ENCODE data around the gene WRAP53. TPM values are rescaled to one million over a fixed set of nuclear protein-coding genes. Genes with fewer than 3 reads are reported as not detected.

The WRAP53 gene
- total RNA-seq, 2 donors from 2014 or later: 3.4 to 5.6 TPM

GRCh38 chr17:7740481-7741001, 52.3 kb downstream of the WRAP53 start:
- ATAC-seq (no peak), DNase-seq (peak in 2 of 4 donors; percentile 3 to 14)
- WGBS, 2 donors: 64 to 73% methylated on average over 29 to 31 of the region's 42 CpGs
- peaks cover 0 to 4% of the 10 kb centered on the region in 2 donors for H3K27me3 ChIP-seq
- no peaks in the 10 kb centered on the region for H3K4me1 ChIP-seq
- intact Hi-C loops (cut with DNase I): loop anchor here (5.0 kb wide), 1 partner anchor 107 kb away; no protein-coding TSS in a partner anchor
- no peak overlapping the region for H3K27ac ChIP-seq
- H3K36me3 ChIP-seq (replicated peaks in 1 of 2; ENCODE audit: insufficient read depth in 1 of 2, low read depth in 2 of 2): no peaks in the 10 kb centered on the region
- no peaks in the 10 kb centered on the region for H3K9me3 ChIP-seq
- H3K4me3 ChIP-seq: no peak overlapping the region
- no peak for TF ChIP-seq POLR2A (IDR thresholded peaks at IDR 0.05)
- TF ChIP-seq, protein P1, sequence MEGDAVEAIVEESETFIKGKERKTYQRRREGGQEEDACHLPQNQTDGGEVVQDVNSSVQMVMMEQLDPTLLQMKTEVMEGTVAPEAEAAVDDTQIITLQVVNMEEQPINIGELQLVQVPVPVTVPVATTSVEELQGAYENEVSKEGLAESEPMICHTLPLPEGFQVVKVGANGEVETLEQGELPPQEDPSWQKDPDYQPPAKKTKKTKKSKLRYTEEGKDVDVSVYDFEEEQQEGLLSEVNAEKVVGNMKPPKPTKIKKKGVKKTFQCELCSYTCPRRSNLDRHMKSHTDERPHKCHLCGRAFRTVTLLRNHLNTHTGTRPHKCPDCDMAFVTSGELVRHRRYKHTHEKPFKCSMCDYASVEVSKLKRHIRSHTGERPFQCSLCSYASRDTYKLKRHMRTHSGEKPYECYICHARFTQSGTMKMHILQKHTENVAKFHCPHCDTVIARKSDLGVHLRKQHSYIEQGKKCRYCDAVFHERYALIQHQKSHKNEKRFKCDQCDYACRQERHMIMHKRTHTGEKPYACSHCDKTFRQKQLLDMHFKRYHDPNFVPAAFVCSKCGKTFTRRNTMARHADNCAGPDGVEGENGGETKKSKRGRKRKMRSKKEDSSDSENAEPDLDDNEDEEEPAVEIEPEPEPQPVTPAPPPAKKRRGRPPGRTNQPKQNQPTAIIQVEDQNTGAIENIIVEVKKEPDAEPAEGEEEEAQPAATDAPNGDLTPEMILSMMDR (IDR thresholded peaks at IDR 0.05): no peak

DNA sequence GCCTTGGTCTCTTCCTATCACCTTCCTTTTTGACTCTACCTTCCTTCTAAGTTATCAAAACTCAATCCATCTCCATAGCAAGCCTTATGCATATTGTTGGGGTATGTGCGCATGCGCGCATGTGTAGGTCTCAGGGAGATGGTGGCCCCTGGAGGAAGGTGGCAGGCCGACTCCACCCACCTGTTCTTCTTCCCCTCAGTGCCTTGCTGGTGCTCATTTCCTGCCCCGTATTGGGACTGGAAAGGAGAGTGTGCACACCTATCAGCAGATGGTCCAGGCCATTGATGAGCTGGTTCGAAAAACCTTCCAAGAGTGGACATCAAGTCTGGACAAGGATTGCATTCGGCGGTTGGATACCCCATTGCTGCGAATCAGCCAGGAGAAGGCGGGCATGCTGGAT, 54.5 kb downstream of the WRAP53 start:
- 50 to 61% methylated on average over 10 of the region's 10 CpGs for WGBS, 2 donors
- intact Hi-C loops (cut with DNase I): loop anchor here (5.0 kb wide), 1 partner anchor 105 kb away; no protein-coding TSS in a partner anchor
- DNase-seq: no peak

GRCh38 chr17:7744416-7744815, 56.1 kb downstream of the WRAP53 start:
- TF ChIP-seq, protein P1 (IDR thresholded peaks at IDR 0.05): no peak
- TF ChIP-seq POLR2A (IDR thresholded peaks at IDR 0.05): no peak
- no peak for ATAC-seq
- DNase-seq: no peak
- H3K4me1 ChIP-seq: no peaks in the 10 kb centered on the region
- H3K27me3 ChIP-seq: peaks cover 0 to 4% of the 10 kb centered on the region in 2 donors
- H3K4me3 ChIP-seq: no peak overlapping the region
- H3K36me3 ChIP-seq (replicated peaks in 1 of 2; ENCODE audit: insufficient read depth in 1 of 2, low read depth in 2 of 2): no peaks in the 10 kb centered on the region
- no peaks in the 10 kb centered on the region for H3K9me3 ChIP-seq
- intact Hi-C loops (cut with DNase I): loop anchor here (5.0 kb wide), 1 partner anchor 103 kb away; no protein-coding TSS in a partner anchor
- no peak overlapping the region for H3K27ac ChIP-seq
- WGBS, 2 donors: 49 to 53% methylated on average over 8 of the region's 8 CpGs

More for the DNA sequence above, 54.5 kb downstream of the WRAP53 start:
- Histone ChIP-seq H3K4me1 (no peaks in the 10 kb centered on the region), H3K36me3 (replicated peaks in 1 of 2; ENCODE audit: insufficient read depth in 1 of 2, low read depth in 2 of 2) (no peaks in the 10 kb centered on the region), H3K27me3 (peaks cover 0 to 4% of the 10 kb centered on the region in 2 donors), H3K27ac (no peak overlapping the region), H3K4me3 (no peak overlapping the region), H3K9me3 (no peaks in the 10 kb centered on the region)
- ATAC-seq: no peak
- no peak for TF ChIP-seq POLR2A (IDR thresholded peaks at IDR 0.05)
- TF ChIP-seq, protein P1 (IDR thresholded peaks at IDR 0.05): no peak

DNA sequence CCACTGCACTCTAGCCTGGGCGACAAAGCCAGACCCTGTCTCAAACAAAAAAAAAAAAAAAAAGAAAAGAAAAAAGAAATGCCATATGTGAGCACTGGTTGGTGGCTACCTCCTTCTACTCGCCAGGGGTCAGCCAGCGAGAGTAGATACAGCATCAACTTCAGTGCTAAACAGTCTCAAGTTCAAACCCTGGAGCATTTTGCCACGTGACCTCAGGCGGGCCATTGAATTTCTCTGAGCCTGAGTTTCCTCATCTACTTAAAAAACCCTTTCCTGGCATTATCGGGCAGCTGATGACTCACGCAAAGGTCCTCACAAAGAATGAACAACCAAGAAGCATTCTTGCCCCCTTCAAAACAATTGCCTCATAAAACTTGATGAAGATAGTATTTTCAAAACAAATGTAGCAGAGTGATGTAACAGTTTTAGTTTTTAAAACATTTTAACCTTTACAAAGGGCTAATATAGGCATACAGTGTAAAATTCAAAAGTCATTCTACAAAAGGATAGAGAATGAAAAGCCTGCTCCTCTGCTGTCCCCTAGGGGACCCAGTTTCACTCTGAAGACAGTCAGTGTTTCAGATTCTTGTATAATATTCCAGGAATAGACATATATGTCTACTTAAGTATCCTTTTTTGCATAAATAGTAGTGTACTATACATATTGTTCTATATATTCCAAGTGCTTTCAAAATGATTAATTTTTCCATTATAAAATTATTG, 57.6 kb downstream of the WRAP53 start:
- TF ChIP-seq, protein P1 (IDR thresholded peaks at IDR 0.05): no peak
- no peak for TF ChIP-seq POLR2A (IDR thresholded peaks at IDR 0.05)
- no peak overlapping the region for H3K27ac ChIP-seq
- peaks cover 0 to 4% of the 10 kb centered on the region in 2 donors for H3K27me3 ChIP-seq
- 74 to 78% methylated on average over 7 of the region's 7 CpGs for WGBS, 2 donors
- no peak overlapping the region for H3K4me3 ChIP-seq
- no peaks in the 10 kb centered on the region for H3K4me1 ChIP-seq
- intact Hi-C loops (cut with DNase I): loop anchor here (5.0 kb wide), 1 partner anchor 236 kb away; no protein-coding TSS in a partner anchor
- DNase-seq (peak in 1 of 4 donors; percentile 15), ATAC-seq (no peak)
- H3K36me3 ChIP-seq (replicated peaks in 1 of 2; ENCODE audit: insufficient read depth in 1 of 2, low read depth in 2 of 2): no peaks in the 10 kb centered on the region
- H3K9me3 ChIP-seq: no peaks in the 10 kb centered on the region
